ENCODE results near the gene RNASE8. TPM values are rescaled to one million over a fixed set of nuclear protein-coding genes. Genes with fewer than 3 reads are reported as not detected.

Gene RNASE8
- total RNA-seq, 1 experiment from 2014 or later = not detected

GRCh38 chr14:21070083-21070609 is 12.5 kb downstream of the RNASE8 start, which contains the start of gene ARHGEF40:
ARHGEF40 (plus strand) TSS chr14:21070304; CDS start chr14:21070397, 93 bp downstream.
- H3K27ac ChIP-seq = peak within 1 kb of the TSS; percentile 93
- no peaks in the 10 kb centered on the region for H3K27me3 ChIP-seq
- peaks cover 5% of the 10 kb centered on the region; the same call in 1 of the 2 replicates for H3K4me1 ChIP-seq
- peak within 1 kb of the TSS; percentile 85 for H3K4me3 ChIP-seq
- peaks cover 15% of the 10 kb centered on the region for H3K36me3 ChIP-seq
- H3K9me3 ChIP-seq (replicated peaks) = no peaks in the 10 kb centered on the region
- DNase-seq = peak; percentile 53 to 70

- peaks cover 20% of the 10 kb centered on the region for H3K36me3 ChIP-seq
- peaks cover 5% of the 10 kb centered on the region; the same call in 1 of the 2 replicates for H3K4me1 ChIP-seq
- no peaks in the 10 kb centered on the region for H3K9me3 ChIP-seq (replicated peaks)
- peak overlapping the region; percentile 93 for H3K27ac ChIP-seq
- peak overlapping the region; percentile 85 for H3K4me3 ChIP-seq
- peak; percentile 60 to 65 for DNase-seq
- no peaks in the 10 kb centered on the region for H3K27me3 ChIP-seq
These were observed 13.1 kb downstream of the RNASE8 start for GRCh38 chr14:21070610-21071224.

GRCh38 chr14:21071225-21072030 is 13.8 kb downstream of the RNASE8 start:
- peak overlapping the region; percentile 85 for H3K4me3 ChIP-seq
- peak; percentile 93 to 94 for DNase-seq
- H3K27me3 ChIP-seq = no peaks in the 10 kb centered on the region
- peaks cover 26% of the 10 kb centered on the region for H3K36me3 ChIP-seq
- no peaks in the 10 kb centered on the region for H3K9me3 ChIP-seq (replicated peaks)
- peak overlapping the region; percentile 93 for H3K27ac ChIP-seq
- H3K4me1 ChIP-seq = peaks cover 5% of the 10 kb centered on the region; the same call in 1 of the 2 replicates

GRCh38 chr14:21072031-21072473 is 14.4 kb downstream of the RNASE8 start:
- peak overlapping the region; percentile 93 for H3K27ac ChIP-seq
- DNase-seq = peak in 1 of 2 experiments; percentile 33

GRCh38 chr14:21072781-21073339 is 15.2 kb downstream of the RNASE8 start:
- H3K27ac ChIP-seq = no peak overlapping the region
- H3K36me3 ChIP-seq = peaks cover 38% of the 10 kb centered on the region
- H3K4me1 ChIP-seq = peaks cover 5% of the 10 kb centered on the region; the same call in 1 of the 2 replicates
- no peak overlapping the region for H3K4me3 ChIP-seq
- H3K27me3 ChIP-seq = no peaks in the 10 kb centered on the region
- no peaks in the 10 kb centered on the region for H3K9me3 ChIP-seq (replicated peaks)
- DNase-seq = no peak

More at GRCh38 chr14:21072031-21072473, 14.4 kb downstream of the RNASE8 start:
- Histone ChIP-seq H3K9me3 (replicated peaks) (no peaks in the 10 kb centered on the region), H3K4me3 (peak overlapping the region; percentile 85), H3K4me1 (peaks cover 5% of the 10 kb centered on the region; the same call in 1 of the 2 replicates), H3K27me3 (no peaks in the 10 kb centered on the region), H3K36me3 (peaks cover 31% of the 10 kb centered on the region)

GRCh38 chr14:21073921-21074320 is 16.3 kb downstream of the RNASE8 start:
- no peak overlapping the region for H3K4me3 ChIP-seq
- H3K9me3 ChIP-seq (replicated peaks) = no peaks in the 10 kb centered on the region
- peaks cover 42% of the 10 kb centered on the region for H3K36me3 ChIP-seq
- peaks cover 5% of the 10 kb centered on the region; the same call in 1 of the 2 replicates for H3K4me1 ChIP-seq
- no peaks in the 10 kb centered on the region for H3K27me3 ChIP-seq
- no peak overlapping the region for H3K27ac ChIP-seq
- DNase-seq = no peak

- no peak overlapping the region for H3K4me3 ChIP-seq
- DNase-seq = no peak
- no peaks in the 10 kb centered on the region for H3K27me3 ChIP-seq
- peaks cover 5% of the 10 kb centered on the region; the same call in 1 of the 2 replicates for H3K4me1 ChIP-seq
- H3K36me3 ChIP-seq = peaks cover 47% of the 10 kb centered on the region
- no peaks in the 10 kb centered on the region for H3K9me3 ChIP-seq (replicated peaks)
- no peak overlapping the region for H3K27ac ChIP-seq
These were observed 17.0 kb downstream of the RNASE8 start for GRCh38 chr14:21074398-21075272.

- H3K36me3 ChIP-seq = peaks cover 47% of the 10 kb centered on the region
- no peak overlapping the region for H3K27ac ChIP-seq
- no peaks in the 10 kb centered on the region for H3K27me3 ChIP-seq
- DNase-seq = no peak
- H3K4me1 ChIP-seq = peaks cover 5% of the 10 kb centered on the region; the same call in 1 of the 2 replicates
- no peaks in the 10 kb centered on the region for H3K9me3 ChIP-seq (replicated peaks)
- no peak overlapping the region for H3K4me3 ChIP-seq
These were observed 18.3 kb downstream of the RNASE8 start for GRCh38 chr14:21075719-21076437.

GRCh38 chr14:21077672-21078071 is 20.1 kb downstream of the RNASE8 start:
- Histone ChIP-seq H3K4me1 (no peaks in the 10 kb centered on the region), H3K4me3 (no peak overlapping the region), H3K27ac (no peak overlapping the region), H3K36me3 (peaks cover 53% of the 10 kb centered on the region), H3K27me3 (no peaks in the 10 kb centered on the region), H3K9me3 (replicated peaks) (no peaks in the 10 kb centered on the region)
- DNase-seq = no peak

- no peaks in the 10 kb centered on the region for H3K4me1 ChIP-seq
- no peak for DNase-seq
- H3K27me3 ChIP-seq = no peaks in the 10 kb centered on the region
- H3K9me3 ChIP-seq (replicated peaks) = no peaks in the 10 kb centered on the region
- H3K36me3 ChIP-seq = peaks cover 54% of the 10 kb centered on the region
- H3K4me3 ChIP-seq = no peak overlapping the region
- H3K27ac ChIP-seq = no peak overlapping the region
These were observed 20.7 kb downstream of the RNASE8 start for GRCh38 chr14:21078287-21078686.

- no peaks in the 10 kb centered on the region for H3K27me3 ChIP-seq
- H3K36me3 ChIP-seq = peaks cover 52% of the 10 kb centered on the region
These were observed 21.1 kb downstream of the RNASE8 start for GRCh38 chr14:21078726-21079125.

GRCh38 chr14:21081521-21082142 is 24.0 kb downstream of the RNASE8 start:
- Histone ChIP-seq H3K27me3 (no peaks in the 10 kb centered on the region), H3K27ac (no peak overlapping the region), H3K4me3 (no peak overlapping the region), H3K36me3 (peaks cover 38% of the 10 kb centered on the region), H3K9me3 (replicated peaks) (no peaks in the 10 kb centered on the region), H3K4me1 (no peaks in the 10 kb centered on the region)
- no peak for DNase-seq

More at GRCh38 chr14:21078726-21079125, 21.1 kb downstream of the RNASE8 start:
- DNase-seq = no peak
- H3K27ac ChIP-seq = no peak overlapping the region
- no peaks in the 10 kb centered on the region for H3K4me1 ChIP-seq
- no peak overlapping the region for H3K4me3 ChIP-seq
- no peaks in the 10 kb centered on the region for H3K9me3 ChIP-seq (replicated peaks)

All from SJCRH30 (cell line).